HG03558 (cell line): ENCODE measurements around the gene TANGO2.

Source experiments
- ATAC-seq: cut with Tn5 transposase; IDR thresholded peaks from one replicate; pipeline ENCODE4 v1.9.1; 2021; ENCODE audit warnings: moderate number of reproducible peaks; ENCODE audit not compliant: unreplicated experiment; ENCODE audit errors: extremely low read depth

The TANGO2 gene

GRCh38 chr22:19994851-19995610, 25.9 kb upstream of the TANGO2 start:
- ATAC-seq: no peak

GRCh38 chr22:19995611-19996339, 25.1 kb upstream of the TANGO2 start:
- no peak for ATAC-seq

- ATAC-seq: no peak
These were observed 24.1 kb upstream of the TANGO2 start for GRCh38 chr22:19996694-19997384.

GRCh38 chr22:19997561-19998231, 23.2 kb upstream of the TANGO2 start:
- no peak for ATAC-seq

GRCh38 chr22:19998232-19998951, 22.5 kb upstream of the TANGO2 start:
- ATAC-seq: no peak

- no peak for ATAC-seq
These were observed 21.7 kb upstream of the TANGO2 start for GRCh38 chr22:19998991-19999820.

- ATAC-seq: no peak
These were observed 20.4 kb upstream of the TANGO2 start for GRCh38 chr22:20000246-20001081.

GRCh38 chr22:20001082-20001638, 19.8 kb upstream of the TANGO2 start:
- ATAC-seq: no peak

- no peak for ATAC-seq
These were observed 18.8 kb upstream of the TANGO2 start for GRCh38 chr22:20002128-20002527.

GRCh38 chr22:20002636-20003035, 18.3 kb upstream of the TANGO2 start:
- ATAC-seq: no peak

GRCh38 chr22:20003304-20003703, 17.6 kb upstream of the TANGO2 start:
- no peak for ATAC-seq

- ATAC-seq: no peak
These were observed 16.4 kb upstream of the TANGO2 start for GRCh38 chr22:20004464-20004863.

- ATAC-seq: no peak
These were observed 12.5 kb upstream of the TANGO2 start for GRCh38 chr22:20008221-20008995.

- ATAC-seq: no peak
These were observed 11.9 kb upstream of the TANGO2 start for GRCh38 chr22:20009018-20009491.

- no peak for ATAC-seq
These were observed 11.2 kb upstream of the TANGO2 start for GRCh38 chr22:20009582-20010306.

- ATAC-seq: no peak
These were observed 10.4 kb upstream of the TANGO2 start for GRCh38 chr22:20010307-20011122.
